Putamen (tissue), 1 donor: ENCODE data around the gene MTG1.

ENCODE experiments used
- DNase-seq: peaks from one replicate; pipeline ENCODE4 v3.0.0-alpha.2; 2016; ENCODE audit warnings: low spot score

Gene MTG1, protein sequence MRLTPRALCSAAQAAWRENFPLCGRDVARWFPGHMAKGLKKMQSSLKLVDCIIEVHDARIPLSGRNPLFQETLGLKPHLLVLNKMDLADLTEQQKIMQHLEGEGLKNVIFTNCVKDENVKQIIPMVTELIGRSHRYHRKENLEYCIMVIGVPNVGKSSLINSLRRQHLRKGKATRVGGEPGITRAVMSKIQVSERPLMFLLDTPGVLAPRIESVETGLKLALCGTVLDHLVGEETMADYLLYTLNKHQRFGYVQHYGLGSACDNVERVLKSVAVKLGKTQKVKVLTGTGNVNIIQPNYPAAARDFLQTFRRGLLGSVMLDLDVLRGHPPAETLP

DNA sequence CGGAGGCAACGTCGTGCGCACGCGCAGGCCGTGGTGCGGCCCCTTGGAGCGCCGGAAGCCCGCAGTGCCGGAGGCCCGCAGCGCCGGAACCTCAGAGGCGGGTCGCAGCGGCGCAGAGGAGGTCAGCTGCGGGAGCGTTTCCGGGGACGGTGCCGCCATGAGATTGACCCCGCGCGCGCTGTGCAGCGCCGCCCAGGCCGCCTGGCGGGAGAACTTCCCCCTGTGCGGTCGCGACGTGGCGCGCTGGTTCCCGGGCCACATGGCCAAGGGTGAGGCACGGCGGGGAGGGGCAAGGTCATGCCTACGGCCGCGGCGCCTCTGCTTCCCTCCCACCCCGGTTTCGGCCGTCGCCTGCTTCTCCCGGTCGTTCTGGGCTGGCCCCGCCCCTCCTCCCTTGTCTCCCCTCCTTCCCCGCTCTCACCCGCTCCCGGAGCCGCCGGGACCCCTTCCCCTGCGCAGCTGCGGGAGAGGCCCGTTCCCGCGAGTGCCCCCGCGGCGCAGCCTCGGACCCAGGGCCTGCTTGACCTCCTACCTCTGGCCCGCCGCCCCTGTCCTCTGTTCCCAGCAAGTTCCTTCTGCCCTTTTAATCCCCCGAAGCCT is at the start of gene MTG1:
Gene MTG1 (plus strand): TSS at position 94 of the 600 bp plus-strand sequence. CDS start 64 bp downstream, at position 158.
- peak; percentile 95 for DNase-seq

DNA sequence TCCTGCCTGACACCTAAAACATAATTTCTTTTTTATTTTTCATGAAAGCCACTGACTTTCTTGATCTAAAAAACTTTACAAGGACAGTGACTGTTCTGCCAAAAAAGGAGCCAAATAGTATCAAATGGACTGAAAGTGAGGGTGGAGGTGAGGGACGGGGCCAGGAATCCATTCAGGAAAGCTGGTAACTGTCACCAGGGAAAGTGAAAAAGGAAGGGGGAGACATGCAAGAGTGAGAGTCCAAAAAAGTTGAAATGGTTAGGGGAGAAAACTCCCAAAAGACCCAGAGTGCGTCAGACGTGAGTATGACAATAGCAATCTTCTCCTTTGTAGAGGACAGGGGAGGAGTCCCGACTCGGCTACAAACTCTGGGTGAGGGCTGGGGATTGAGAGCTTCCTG is 49.7 kb upstream of the MTG1 start:
- DNase-seq, result no peak

DNA sequence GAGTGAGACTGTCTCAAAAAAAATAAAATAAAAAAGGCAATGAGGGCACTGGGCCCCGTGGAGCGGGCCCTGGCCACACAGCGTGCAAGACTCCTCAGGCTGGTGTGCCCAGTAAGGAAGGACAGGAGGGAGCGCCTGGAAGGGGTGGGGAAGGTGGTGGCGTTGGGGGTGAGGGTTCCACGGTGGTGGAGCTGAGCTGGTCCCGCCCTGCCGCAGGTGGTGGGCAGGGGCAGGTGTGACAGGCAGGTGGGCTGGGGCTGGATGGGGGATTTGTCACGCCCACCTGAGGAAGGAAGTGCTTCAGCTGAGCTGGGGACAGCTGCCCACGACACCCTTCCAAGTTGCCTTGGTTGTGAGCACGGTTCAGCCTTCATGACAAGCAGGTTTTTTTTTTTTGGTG is 47.5 kb upstream of the MTG1 start:
- DNase-seq, result no peak

DNA sequence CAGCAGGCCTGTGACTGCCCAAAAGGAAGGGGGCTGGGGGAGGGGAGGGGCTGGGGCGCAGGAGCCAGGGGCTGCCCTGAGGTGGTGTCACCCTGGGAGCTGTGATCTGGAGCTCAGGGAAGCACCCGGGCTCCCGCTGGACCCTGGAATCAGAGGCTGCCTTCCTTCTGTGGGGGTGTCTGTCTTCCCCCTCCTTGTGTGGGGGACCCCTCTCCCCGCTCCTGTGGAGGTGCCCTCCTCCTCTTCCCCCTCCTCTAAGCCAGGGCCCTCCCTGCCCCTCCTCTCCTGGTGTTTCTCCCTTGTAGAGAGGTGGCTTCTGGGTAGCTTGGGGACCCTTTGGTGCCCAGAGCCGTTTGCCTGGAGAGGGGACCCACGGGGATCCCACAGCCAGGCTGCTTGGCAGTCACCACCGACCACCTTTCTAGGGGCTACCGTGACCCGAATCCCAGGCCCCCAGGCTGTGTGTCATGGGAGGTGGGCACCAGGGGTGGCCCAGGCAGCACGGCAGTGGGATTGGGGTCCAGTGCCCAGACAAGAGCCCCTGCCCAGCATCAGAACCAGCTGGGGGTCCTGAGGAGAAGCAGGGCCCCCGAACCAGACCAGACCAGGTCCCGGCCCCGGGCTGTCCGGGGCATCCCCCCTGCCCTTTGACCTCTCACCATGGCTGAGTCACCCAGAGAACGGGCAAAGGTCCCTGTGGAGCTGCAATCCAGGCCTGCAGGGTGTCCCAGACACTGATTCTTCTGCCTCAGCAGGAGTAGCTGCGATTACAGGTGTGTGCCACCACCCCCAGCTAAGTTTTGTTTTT is 46.0 kb upstream of the MTG1 start:
- DNase-seq, result no peak

DNA sequence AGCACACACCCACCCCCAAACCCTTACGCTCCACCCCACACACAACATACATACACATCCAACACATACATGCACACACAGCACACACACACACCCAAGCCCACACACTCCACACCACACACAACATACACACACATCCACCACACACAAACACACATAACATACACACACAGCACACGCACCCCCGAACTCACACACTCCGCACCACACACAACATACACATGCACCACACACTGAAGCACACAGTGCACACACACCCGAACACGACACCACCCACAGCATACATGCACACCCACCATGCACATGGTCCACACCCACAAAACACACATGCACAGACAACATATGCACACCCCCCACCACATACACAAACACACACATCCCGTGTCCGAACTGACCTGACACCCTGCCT is 44.8 kb upstream of the MTG1 start:
- DNase-seq, result no peak

DNA sequence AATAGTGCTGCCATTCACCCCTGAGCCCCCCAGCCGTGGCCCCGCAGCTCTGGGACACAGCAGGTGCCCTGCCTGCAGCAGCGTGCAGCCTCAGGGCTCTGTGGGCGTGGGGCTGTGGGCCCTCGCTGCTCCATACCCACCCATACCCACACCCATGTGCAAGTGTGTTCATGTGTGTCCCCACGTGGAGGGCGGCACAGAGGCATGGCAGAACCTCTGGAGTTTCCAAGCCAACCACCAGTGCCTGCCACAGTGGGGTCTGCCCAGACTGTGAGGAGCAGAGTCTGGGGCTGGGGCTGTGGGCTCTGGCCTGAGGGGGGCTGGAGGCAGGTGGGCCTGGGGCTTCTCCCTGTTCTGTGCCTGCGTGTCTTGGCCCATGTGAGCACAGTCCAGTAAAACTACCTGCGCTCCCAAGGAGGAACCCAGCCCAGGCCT is 44.4 kb upstream of the MTG1 start:
- DNase-seq, result no peak

DNA sequence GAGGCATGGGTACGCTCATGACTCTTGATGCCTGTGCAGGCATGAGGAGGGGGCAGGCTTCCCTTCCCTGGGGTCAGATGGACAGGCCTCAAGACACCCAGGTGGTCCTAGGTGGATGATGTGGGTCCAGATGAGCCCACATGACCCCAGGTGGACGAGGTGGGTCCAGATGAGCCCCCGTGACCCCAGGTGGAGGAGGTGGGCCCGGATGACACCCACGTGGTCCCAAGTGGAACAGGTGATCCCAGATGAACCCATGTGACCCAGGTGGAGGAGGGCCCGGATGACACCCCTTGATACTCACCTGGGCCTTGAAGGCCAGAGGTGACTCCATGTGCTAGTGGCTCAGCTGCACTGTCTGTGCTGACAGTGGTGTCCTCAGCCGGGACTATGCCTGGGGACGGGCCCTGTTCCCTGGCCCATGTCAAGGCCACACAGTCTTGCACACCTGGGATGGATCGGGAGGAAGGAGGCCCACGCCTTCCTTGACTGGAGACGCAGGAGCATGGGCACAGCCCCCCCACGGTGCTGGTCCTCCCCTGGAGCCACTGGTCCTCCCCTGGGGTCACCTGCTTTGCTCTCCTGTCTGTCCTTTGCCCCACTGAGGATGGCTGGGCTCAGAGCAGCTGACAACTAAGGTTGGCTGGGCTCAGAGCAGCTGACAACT is 43.5 kb upstream of the MTG1 start:
- no peak for DNase-seq

DNA sequence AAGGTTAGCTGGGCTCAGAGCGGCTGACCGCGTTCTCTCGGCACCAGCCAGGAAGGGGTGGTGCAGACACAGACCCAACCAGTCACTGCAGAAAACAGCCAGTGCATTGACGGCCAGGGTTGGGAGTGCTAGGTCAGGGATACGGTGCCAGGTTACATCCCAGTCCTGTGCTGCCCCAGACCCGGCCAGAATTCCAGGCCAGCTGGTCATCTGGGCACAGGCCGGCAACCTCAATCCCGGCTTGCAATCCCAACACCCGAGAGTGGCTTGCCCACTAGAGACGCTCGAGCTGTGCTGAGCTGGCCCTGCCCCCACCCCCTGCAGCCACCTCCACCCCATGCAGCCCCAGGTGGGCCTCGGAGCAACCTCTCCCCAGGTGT is 43.0 kb upstream of the MTG1 start:
- no peak for DNase-seq

DNA sequence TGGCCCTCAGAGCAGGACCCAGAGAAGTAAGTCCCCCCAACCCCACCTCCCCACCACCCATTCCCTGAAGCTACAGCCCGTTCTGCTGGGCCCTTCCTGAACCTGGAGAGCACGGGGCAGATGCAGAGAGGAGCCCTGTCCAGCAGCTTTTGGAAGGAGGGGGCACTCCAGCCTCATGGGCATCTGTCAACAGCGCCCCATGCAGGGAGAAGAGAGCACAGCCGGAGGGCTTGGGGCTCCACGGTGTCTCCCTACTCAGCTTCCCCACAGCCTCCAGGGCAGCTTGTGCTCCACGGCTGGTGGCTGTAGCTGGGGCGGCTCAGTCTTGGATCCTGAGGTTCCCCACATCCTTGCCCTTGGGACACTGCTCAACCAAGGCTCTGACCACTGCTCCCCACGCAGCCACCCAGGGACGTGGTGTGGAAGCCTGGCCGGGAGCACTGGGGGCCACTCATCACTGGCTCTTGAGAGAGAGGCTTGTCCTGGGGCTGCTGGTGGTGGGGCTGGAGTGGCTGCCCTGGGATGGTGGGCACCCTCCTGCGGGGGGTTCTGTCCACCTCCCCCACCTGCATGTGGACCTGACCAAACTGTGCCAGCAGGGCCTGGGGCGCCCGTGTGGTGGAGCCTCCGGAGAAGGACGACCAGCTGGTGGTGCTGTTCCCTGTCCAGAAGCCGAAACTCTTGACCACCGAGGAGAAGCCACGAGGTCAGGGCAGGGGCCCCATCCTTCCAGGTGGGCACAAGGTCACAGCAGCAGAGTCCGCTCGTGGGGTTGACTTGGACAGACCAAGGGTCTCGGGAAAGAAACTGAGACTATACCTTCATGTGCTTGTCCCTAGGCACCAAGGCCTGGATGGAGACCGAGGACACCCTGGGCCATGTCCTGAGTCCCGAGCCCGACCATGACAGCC is 42.3 kb upstream of the MTG1 start:
- no peak for DNase-seq

DNA sequence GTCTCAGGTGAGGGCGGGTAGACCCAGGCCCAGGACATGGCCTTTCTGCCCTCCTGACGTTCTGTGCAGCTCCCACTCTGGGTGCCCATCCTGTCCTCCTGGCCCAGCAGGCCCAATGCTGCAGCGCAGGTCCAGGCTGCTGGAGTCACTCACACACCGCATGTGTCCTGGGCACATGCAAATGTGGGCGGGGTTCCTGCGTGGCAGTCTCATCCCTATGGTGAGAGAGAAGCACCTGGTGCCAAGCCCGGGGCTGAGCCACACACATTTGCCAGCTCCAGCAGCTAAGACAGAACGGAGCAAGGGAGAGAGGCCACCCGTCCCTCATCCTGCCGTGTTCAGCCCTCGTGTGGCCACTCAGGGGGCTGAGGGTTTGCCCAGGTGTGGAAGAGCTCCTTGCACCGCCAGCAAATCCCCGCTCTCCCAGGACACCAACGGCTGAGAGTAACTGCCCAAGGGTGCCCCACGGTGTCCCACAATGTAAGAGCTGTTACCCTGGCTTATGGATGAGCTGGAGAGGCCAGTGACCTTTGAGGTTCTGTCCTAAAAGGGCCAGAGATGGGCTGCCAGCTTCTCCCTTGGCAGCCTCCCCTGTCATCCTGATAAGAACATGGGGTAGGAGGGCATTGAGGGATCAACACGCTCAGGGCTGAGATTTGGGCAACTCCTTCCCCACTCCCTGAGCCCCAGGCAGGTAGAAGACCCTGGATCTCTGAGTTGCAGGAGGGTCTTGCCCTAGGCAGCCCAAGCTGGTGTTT is 40.6 kb upstream of the MTG1 start:
- no peak for DNase-seq

DNA sequence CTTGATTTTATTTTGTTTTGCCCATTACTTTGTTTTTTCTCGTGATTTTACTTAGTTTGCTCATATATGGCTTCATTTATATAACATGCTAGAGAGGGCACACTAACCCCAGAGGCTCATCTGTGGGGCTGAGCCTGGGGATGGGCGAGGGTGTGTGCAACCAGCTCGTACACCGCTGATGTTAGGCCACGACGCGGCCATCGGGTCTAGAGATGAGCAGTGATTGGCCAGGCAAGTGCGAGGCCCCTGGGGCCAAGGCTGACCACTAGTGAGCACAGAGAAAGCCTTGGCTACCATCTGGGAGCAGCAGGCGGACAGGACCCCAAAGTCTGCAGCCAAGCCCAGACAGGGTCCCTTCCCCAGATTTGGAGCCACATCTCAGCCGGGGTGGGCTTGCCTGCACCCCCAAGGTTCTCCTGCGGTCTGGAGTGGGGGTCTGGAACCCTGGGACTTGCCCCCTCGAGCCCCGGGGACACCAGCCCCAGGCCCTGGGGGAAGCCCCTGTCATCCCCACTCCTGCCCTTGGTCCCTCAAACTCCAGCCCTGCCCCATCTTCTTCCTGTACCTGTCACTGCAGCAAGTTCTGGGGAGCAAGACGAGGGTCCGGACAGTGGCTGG is 39.9 kb upstream of the MTG1 start:
- DNase-seq, result no peak

DNA sequence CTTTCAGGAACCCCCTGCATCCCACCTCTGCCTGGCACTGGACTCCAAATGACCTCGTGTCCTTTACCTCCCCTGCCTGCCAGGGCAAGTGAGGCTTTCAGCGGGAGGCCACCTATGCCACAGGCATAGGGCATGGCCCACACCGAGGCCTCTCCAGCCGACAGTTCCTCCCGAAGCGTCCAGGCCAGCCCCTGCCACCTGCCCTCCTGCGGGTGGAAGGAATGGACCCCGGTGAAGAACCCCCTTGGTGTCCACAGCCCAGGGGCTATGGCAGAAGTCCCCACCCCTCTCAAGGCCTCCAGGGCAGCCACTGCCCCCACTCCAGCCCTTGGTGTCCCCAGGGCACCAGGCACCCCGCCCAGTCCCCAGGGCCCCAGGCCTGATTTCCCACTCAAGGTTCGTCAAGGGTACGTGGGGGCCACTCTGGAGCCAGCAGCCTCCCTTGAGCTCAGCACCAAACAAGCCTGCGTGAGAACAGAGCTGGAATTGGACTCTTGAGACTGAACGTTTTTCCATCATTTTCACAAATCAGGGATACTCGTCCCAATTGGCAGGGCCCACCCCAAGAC is 39.2 kb upstream of the MTG1 start:
- no peak for DNase-seq

DNA sequence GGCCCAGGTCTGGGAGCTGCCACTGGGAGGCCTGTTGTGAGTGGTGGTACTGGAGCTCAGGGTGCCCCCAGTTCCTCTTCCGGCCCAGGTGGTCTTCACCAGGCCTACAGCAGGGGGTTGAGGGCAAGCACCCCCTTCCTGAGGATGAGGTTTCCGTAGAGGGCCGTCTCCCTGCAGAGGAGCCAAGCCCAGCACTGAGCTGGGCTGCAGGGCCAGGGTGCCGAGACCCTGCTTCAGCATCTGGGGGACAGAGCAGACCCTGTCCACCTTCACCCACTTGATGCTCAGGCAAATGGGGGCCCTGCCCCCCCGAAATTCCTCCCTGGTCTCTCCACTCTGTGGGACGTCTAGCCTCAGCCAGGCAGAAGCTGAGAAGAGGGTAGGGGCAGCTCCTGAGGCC is 38.7 kb upstream of the MTG1 start:
- no peak for DNase-seq

DNA sequence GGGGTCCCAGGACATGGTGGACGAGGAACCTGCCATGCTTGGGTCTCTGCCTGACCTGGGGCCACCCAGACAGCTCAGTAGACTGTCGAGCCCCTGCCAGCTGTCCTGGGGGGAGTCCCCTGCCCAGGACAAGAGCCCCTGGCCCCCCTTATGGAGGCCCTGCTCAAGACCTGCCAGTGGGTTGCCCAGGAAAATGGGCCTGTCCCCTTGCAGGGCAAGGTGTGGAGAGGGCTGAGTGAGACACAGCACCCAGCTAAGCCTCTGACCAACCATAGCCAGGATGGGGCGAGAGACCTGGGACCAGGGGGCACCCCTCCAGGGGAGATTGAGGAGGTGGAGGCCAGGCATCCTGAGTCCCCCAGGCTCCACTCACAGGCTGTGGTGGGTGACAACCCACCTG is 38.0 kb upstream of the MTG1 start:
- DNase-seq, result no peak

DNA sequence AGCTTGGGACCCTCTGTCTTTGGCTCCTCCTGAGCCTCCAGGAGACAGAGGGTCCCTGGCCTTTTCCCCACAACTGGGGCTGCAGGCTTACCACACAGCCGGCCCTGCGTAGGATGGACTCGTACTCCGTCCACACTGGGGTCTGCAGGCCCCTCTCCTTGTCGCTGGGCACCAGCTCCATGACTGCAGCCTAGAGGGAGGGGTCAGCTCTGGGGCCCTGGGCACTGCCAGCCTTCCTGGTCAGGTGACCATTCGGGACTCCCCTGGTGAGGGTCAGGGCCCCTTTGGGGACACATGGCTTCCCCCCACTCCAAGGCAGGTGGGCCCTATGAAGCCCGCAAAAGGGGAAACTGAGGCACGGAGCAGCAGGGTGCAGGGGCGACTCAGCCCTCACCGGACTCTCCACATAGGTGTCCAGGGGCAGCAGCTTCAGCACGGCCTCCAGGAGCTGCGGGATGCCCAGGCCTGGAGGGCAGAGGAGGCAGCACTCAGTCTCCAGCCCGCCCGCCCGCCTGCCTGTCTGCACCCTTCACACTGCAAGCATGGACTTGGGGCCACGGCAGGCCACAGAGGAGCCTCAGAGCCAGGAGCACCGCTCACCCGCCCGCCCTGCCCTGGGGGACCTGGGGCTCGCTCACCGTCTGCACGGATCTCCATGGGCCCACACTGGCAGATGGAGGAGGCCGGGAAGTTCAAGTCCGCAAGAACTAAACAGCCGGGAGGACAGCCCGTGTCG is 37.2 kb upstream of the MTG1 start:
- no peak for DNase-seq

DNA sequence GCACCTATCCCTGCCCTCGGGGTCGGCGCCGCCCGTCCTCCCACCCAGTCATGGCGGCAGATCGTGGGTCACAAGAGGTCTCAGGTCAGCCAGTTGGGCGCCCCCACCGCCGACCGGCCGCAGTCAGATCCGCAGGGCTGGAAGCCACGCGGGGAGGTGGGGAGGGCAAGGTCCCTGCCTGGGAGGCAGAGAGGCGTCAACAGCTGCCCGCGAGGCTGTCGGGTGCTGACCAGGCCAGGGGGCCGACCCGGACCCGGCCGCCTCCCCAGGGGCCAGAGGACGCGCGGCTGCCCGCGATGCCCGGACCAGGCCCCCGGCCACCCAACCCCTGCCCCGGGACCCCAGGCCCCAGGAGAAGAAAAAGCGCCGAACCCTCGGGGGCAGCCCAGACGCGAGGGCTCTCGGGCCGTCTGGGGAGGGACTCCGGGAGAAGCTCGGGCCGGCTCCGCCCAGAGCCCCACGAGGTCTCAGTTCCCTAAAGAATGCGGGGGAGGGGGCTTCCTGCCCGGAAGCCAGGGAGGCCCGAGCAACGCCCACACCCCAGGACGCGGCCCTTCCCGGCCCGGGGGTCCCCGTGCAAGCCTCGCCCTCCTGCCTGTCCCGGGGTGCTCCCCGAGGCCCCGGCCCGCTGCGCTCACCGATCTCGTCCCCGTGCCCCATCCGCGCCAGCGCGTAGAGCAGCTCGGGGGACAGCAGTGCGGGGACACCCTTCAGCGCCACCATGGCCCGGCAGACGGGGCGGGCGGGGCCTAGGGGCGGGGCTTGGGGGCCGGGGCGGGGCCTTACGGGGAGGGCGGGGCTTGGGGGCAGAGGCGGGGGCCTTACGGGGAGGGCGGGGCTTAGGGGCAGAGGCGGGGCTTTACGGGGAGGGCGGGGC is 36.4 kb upstream of the MTG1 start, which contains the start of gene FUOM:
Gene FUOM (minus strand): TSS at position 735 of the 877 bp plus-strand sequence. CDS start 12 bp downstream, at position 723.
- no peak for DNase-seq

DNA sequence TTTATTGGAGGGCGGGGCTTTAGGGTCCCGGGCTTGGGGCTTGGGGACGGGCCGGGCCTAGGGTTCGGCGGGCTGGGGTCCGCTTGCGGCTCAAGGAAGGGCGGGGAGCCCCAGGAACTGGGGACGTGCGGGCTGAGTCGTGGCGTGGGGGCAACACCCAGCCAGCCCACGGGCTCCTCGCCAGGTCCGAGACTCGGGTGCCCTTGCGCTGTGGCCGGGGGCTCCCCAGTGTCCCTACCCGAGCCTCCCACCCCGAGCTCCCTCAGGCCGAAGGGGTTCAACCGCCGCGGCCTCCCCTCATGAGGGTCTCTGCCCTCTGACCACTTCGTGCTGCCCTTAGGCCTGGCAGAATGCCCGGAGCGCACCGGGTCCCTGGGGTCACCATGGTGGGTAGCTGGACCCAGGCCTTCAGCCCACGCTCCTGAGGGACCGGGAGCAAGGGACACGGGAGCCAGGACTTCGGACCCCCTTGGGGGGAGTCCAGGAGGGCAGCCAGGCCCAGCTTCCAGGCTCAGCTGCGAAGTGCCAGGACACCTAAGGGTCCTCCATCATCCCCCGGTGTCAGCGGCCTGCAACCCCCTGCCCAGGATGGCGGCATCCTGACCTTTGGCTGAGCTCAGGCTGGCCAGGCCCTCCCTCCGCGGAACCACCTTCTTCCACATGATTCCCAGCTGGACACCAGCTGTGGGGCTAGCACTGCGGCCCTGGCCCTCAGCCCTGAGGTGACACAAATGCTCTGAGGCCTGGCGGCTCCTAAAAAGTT is 35.6 kb upstream of the MTG1 start:
- DNase-seq, result no peak
